GM20000 (cell line): ENCODE results near the gene NUP85.
"Not testable (repeated sequence)": the region's sequence is repeated elsewhere in the genome, so short reads cannot be mapped to it uniquely, and the experiment has no call there.

Experiments used
- DNase-seq: peaks from one replicate; pipeline ENCODE4 v3.0.0; 2012; ENCODE audit warnings: low spot score
- TF ChIP-seq, protein P1 (sequence below): IDR thresholded peaks from 2 replicates; pipeline ENCODE4 v1.5.1; 2012; ENCODE audit warnings: mild to moderate bottlenecking, control low read depth; ENCODE audit errors: extremely low read depth, missing control alignments

Gene NUP85

DNA sequence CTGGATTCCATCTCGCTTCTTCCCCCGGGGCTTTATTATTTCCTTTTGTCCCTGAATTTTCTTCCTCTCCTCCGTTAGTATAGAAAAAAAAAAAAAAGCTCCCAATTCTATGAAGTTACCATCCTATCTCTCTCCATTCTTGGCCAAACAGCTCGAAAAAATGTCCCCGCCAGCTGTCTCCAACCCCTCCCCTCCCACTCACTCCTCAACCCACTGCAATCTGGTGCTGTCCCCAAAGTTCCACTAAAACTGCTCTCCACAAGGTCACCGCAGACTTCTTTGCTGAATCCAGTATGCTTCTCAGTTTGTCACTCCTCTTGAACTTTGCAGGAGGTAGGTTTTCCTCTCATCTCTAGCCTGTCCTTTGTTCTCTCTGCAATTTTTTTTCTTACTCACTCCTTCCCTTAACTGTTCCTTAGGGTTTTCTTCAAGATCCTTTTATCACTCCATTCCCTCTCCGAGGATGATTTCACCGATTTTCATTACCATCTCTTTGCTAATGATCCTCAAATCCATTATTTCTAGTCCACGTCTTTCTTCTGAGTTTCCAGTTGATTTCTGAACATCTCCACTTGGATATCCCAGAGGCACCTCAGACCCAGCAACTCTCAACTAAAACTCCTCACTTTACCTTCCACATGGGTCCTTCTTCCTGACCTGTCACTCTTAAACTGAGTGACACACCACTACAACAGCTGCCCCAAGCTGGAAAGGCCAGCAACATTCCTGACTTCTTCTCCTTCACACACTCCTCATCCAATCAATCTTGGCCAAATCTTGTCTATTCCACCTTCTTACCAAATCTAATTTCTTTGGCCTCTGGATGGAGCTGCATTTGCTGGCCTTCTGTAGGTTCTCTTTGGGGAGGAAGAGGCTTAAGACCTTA, 21.2 kb upstream of the NUP85 start:
- TF ChIP-seq, protein P1, sequence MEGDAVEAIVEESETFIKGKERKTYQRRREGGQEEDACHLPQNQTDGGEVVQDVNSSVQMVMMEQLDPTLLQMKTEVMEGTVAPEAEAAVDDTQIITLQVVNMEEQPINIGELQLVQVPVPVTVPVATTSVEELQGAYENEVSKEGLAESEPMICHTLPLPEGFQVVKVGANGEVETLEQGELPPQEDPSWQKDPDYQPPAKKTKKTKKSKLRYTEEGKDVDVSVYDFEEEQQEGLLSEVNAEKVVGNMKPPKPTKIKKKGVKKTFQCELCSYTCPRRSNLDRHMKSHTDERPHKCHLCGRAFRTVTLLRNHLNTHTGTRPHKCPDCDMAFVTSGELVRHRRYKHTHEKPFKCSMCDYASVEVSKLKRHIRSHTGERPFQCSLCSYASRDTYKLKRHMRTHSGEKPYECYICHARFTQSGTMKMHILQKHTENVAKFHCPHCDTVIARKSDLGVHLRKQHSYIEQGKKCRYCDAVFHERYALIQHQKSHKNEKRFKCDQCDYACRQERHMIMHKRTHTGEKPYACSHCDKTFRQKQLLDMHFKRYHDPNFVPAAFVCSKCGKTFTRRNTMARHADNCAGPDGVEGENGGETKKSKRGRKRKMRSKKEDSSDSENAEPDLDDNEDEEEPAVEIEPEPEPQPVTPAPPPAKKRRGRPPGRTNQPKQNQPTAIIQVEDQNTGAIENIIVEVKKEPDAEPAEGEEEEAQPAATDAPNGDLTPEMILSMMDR: no peak
- no peak for DNase-seq

DNA sequence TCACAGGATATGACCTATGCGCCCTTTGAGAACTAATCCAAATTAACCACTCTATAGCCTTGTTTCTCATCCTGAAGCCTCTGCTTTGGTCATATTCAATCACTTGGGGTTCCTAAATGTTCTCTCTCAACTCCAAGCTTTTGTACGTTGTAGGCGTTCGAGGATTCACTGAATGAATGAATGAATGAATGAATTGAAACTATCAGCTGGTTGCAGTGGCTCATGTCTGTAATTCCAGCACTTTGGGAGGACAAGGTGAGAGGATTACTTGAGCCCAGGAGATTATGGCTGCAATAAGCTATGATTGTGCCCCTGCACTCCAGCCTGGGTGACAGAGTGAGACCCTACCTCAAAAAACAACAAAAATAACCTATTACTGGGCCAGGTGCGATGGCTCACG, 16.9 kb upstream of the NUP85 start:
- DNase-seq: no peak
- TF ChIP-seq, protein P1: no peak

DNA sequence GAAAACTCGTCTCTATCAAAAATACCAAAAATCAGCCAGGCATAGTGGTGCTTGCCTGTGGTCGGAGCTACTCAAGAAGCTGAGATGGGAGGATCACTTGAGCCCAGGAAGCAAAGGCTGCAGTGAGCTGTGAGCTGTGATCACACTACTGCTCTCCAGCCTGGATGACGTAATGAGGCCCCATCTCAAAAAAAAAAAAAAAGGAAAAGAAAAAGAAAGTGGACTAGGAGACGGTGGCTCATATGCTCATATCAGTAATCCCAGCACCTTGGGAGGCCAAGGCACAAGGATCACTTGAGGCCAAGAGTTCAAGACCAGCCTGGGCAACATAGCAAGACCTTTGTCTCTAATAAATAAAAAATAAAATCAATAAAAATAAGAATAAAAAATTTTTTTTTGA, 13.9 kb upstream of the NUP85 start:
- TF ChIP-seq, protein P1: no peak
- no peak for DNase-seq

DNA sequence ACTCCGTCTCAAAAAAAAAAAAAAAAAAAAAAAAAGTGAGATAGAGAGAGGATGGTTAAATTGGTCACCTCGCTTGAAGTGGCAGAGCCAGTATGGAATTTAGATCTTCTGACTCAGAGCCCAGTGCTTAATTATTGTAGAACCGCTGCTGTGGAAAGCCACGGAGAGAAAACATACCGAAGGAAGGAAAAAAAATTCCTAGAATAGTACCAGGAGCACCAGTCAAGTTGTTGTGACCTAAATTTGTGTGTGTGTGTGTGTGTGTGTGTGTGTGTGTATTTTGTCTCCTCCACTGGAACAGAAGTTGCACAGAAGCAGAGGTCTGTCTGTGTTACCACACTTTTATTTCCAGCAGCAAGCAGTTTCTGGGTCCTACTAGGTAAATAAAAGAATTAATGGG, 10.6 kb upstream of the NUP85 start:
- DNase-seq: no peak
- TF ChIP-seq, protein P1: no peak

DNA sequence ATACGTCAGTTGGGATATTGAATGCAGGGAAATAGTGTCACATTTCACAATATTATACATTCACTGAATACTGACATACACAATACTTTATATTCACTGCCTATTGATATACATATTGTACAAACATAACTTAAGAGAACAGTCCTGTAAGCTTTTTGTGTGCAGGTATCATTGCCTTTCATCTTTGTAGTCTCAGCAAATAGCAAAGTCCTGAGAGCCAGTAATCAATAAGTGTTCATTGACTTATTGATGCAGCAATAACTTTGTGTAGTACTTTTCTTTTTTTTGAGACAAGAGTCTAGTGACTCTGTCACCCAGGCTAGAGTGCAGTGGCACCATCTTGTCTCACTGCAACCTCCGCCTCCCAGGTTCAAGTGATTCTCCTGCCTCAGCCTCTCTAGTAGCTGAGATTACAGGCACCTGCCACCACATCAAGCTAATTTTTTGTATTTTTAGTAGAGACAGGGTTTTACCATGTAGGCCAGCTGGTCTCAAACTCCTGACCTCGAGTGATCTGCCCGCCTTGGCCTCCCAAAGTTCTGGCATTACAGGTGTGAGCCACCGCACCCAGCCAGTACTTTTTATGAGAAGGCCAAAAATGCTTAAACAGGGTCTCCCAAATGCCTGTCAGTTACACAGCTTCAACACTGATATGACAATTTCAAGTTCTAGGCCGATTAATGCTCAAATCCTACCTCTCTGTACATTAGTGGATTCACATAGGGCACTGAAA, 5.4 kb upstream of the NUP85 start:
- DNase-seq: no peak
- TF ChIP-seq, protein P1: no peak

DNA sequence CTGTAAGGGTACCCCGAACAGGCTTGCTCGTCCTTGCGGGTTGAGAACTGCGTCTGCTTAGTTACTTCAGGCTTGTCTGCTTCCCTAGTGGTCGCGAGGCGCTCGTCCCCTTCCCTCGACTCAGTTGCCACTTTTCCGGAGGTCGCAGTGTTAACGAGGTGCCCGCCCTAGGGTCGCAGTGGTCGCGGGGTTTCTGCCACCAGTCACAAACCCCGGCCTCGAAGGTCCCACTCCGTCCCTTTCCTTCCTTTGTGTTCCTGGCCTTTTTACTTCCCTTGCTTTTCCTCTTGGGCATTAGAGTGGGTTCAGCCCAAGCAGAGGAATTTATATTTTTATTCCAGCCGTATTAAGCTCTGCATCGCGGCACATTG, 299 bp downstream of the NUP85 start:
- TF ChIP-seq, protein P1: no peak

DNA sequence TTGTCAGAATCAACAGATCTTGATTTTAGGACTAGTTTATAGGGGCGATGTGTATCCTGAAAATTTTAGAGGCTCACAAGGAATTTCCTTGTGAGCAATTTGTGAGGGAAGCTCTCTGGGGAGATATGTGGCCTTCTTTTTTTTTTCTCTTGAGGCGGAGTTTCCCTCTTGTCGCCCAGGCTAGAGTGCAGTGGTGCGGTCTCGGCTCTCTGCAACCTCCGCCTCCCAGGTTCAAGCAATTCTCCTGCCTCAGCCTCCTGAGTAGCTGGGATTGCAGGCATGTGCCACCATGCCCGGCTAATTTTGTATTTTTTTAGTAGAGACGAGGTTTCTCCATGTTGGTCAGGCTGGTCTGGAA, 1.6 kb downstream of the NUP85 start:
- DNase-seq: not testable (repeated sequence)

More for the DNA sequence above, 299 bp downstream of the NUP85 start:
- DNase-seq: no peak
